GM21723 (cell line): Measurements from ENCODE around the gene HBP1.
"Not testable (repeated sequence)": the region's sequence is repeated elsewhere in the genome, so short reads cannot be mapped to it uniquely, and the experiment has no call there.

Experiments used
- ATAC-seq: cut with Tn5 transposase; IDR thresholded peaks from one replicate; pipeline ENCODE4 v1.9.1; 2021; ENCODE audit warnings: mild to moderate bottlenecking, moderate library complexity; ENCODE audit not compliant: unreplicated experiment

The HBP1 gene

DNA sequence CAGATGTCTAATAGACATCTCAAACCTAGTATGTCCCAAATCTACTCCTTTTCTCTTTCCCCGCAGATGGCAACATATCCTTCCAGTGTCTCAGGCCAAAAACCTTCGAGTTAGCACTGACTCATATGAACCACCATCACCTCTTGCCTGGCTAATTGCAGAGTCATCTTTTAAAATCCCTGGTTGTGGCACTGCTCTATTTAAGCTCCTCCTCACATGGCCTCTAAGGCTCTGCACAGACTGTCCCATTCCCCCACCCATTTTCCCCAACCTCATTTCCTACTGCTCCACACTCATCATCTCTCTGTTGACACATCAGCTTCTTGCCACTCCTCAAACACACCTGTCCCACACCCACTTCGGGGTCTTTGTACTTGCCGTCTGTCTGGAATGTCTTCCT is 16.8 kb upstream of the HBP1 start:
- no peak for ATAC-seq

- no peak for ATAC-seq
These were observed 14.0 kb upstream of the HBP1 start for GRCh38 chr7:107154826-107155225.

- not testable (repeated sequence) for ATAC-seq
These were observed 13.1 kb upstream of the HBP1 start for GRCh38 chr7:107155726-107156125.

GRCh38 chr7:107157091-107157490 is 11.7 kb upstream of the HBP1 start:
- ATAC-seq: no peak

- no peak for ATAC-seq
These were observed 10.8 kb upstream of the HBP1 start for GRCh38 chr7:107158028-107158427.

DNA sequence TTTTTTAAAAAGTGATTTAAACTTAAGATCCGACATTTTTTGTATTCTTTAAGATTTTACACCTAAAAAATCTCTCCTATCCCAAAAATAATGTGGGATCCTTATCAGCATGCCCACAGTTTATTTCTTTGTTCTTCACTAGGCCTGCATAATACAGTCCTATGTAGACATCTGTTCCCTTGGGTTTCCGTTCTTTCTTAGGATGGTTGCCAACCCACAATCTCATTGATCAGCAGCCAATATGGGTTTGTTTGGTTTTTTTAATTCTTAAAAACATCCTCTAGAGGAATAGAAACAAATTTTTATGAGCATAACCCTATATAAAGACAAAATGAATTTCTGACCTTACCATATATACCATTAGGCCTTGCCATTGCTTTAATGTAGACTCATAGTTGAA is 8.4 kb upstream of the HBP1 start:
- ATAC-seq: no peak

DNA sequence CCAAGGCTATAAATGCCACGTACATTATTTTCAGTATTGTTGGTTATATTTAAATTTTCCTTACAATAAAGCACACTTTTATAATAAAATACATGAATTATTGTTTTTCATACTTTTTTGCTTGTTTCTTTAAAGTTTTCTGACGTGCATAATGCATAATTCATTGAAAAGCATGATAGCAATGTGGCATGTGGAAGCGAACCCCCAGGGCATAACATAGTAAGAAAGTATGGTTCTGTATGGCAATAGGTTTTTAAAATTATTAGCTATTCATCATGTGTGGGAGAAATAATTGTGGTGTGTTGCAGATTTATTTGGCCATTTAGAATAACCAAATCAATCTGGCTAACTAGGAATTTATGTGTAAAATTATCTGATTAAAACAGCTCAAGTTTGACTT is 7.4 kb upstream of the HBP1 start:
- ATAC-seq: no peak

GRCh38 chr7:107162475-107162874 is 6.3 kb upstream of the HBP1 start:
- no peak for ATAC-seq

DNA sequence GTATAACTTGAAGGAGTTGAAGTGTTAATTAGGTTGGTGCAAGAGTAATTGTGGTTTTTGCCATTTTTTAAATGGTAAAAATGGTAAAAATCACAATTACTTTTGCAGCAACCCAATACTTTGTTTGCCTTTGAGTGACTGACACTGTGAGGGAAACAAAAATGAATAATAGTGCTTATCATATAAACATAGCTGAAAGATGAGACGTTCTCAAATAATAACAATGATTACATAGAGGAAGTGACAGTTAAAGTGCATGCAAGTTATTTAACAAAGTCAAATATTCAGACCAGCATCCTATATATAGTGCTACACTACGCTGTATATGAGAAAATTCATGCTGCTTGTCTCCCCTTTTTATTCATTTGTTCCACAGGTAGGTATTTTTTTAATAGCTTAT is 4.7 kb upstream of the HBP1 start:
- no peak for ATAC-seq

GRCh38 chr7:107165341-107165740 is 3.5 kb upstream of the HBP1 start:
- ATAC-seq: no peak

DNA sequence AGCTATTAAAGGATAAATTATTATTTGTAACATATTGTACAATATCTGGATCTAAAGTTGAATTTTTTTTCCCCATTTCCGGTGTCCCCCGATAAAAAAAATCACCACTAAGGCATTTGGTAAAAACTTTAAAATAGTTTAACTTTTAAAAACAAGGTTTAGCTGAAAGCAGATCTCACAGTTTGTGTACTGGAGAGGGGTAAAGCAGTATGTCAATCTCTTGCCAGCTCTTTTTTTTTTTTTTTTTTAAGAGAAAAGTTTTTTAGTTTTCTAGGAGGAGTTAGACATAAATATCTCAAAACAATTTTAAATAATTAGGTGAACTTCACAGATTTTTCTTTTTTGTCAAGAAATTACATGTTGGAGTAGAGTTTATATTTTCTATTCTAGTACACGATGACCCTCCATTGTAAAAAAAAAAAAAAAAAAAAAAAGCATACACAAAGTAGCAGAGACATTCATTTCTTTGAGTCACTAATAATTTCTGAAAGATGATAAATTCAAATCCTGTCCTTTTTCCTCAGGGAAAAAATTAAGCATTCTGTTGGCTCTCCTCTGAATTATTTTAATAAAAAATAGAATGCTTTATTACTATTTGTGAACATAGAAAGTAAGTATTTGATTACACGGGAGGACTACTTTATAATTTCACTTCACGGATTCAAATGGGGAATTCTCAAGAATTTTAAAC is 1.9 kb upstream of the HBP1 start:
- no peak for ATAC-seq

GRCh38 chr7:107167483-107168232 is 1.1 kb upstream of the HBP1 start:
- peak; percentile 0 for ATAC-seq

- ATAC-seq: peak; percentile 26
These were observed 582 bp downstream of the HBP1 start for GRCh38 chr7:107169120-107170050.

DNA sequence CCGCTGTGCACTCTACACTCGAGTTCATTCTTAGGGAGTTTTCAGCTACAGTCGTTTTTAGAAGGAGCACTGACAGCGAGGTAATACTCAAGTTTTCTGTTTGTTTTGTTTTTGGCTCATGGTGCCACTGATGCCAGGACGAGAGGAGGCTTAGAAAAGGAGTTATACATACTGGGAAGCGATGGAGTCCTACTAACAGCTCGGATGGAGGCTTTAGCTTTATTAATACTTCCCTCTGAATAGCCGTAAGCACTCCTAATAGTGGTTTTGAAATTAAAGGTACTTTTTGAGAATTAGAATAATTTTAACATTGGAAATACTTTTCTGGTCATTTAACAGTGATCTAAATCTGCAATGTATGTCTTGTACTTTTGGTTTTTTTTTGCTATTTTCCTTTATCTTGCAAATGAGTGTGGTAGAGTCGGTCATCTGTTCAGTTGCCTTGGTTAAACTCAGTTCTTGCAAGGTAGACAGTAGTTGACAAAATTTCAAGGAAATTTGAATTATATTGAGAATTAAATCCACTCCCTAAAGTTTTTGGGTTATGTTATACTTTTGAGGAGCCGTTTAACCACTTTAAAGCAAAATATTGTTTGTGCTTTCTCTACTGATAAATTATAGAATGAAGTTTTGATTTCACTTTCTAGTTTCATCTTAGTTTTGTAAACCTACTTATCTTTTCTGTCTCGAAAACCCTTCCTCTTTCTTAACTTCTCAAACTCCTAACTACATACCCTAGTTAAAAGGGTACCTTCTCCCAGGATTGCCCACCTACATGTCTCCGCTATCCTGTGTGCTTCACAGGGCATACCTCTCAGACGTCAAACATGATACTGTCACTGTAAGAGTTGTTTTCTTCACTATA is 1.5 kb downstream of the HBP1 start:
- no peak for ATAC-seq

DNA sequence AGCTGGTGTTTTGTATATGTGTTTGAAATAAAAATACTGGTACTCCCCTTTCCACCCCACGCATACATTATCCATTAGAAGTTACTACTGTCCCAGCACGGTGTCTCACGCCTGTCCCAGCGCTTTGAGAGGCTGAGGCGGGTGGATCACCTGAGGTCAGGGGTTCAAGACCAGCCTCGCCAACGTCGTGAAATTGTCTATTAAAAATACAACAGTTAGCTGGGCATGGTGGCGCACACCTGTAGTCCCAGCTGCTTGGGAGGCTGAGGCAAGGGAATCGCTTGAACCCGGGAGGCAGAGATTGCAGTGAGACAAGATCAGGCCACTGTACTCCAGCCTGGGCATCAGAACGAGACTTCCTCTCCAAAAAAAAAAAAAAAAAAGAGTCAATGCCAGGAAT is 2.7 kb downstream of the HBP1 start:
- ATAC-seq: no peak

- no peak for ATAC-seq
These were observed 3.7 kb downstream of the HBP1 start for GRCh38 chr7:107172276-107173032.

- no peak for ATAC-seq
These were observed 4.4 kb downstream of the HBP1 start for GRCh38 chr7:107173191-107173590.

- peak; percentile 59 for ATAC-seq
These were observed 5.0 kb downstream of the HBP1 start for GRCh38 chr7:107173691-107174406.
